HCEC 1CT (cell line): ENCODE data around the gene MCOLN3.
A peak's percentile ranks its signal among the peaks of the same experiment; 100 is the strongest.
"Not testable (repeated sequence)": the region's sequence is repeated elsewhere in the genome, so short reads cannot be mapped to it uniquely, and the experiment has no call there.

ENCODE experiments used
- DNase-seq: peaks from one replicate; pipeline ENCODE4 v3.0.0-alpha.2; 2017

The MCOLN3 gene

DNA sequence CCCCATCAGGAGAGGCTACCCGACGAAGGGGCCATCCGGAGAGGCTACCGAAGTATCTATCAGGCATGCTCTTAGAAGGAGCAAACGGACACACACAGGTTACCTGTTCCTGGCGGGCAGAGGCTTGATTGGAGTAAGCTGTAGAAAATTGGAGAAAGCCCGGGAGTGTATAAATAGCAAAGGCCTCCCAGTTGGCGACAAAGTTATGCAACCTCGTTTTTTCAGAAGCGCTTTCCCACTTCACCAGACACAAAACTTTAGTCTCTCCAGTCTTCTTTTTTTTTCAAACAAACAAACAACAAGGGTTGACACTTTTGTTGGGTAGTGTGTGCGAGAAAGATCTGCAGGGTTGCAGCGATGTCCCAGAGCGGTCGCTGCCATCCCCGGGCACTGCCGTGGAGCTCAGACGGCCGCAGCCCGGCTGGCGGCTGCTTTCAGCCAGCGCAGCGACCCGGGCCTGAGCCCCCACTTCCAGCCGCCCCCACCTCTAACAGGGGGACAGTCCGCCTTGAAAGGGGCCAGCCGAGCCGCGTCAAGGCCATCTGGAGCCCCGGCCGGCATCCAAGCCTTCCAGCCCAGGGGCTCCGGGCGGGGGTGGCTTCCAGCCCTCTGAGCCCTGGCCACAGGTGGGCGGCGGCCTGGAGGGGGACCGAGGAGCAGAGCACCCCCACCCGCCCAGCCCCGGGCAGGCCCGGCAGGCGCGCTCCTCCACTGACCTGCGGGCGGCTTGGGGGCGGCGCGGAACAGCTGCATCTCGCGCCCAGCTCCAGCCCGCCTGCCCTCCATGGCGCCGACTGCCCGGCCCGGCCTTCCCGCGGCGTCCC is 616 bp downstream of the MCOLN3 start:
- no peak for DNase-seq

DNA sequence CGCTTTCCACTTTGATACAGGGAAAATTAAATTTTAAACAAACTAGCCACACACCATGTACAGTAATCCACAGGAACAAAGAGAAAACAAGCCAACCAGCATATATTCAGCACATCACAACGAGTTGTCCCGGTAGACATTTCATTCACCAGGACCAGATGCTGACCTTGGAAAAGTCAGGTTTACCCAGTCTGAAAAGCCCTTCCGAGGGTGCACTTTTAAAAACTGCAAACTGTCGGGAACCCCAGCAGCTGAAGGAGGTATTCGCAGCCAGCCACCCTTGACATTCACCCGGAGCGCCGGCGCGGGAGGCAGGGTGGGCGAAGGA is 1.2 kb downstream of the MCOLN3 start:
- no peak for DNase-seq

DNA sequence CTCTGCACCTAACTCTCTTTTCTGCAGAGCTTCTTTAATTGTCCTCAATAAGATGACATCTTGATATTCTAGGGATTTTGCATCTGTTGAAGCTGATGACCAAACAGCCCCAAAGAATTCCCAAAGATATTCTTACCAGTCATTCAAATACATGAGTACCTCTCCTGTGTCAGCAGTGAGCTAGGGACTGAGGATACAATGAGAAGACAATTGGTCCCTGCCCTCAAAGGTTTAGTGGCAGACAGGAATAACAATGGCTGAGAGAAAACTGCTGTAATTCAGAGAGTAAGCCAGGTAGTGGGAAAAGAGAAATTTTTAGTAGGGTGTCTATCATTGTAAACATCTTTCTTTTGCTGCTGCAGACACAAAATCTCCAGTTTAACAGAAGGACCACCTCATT is 5.9 kb downstream of the MCOLN3 start:
- DNase-seq, result no peak

DNA sequence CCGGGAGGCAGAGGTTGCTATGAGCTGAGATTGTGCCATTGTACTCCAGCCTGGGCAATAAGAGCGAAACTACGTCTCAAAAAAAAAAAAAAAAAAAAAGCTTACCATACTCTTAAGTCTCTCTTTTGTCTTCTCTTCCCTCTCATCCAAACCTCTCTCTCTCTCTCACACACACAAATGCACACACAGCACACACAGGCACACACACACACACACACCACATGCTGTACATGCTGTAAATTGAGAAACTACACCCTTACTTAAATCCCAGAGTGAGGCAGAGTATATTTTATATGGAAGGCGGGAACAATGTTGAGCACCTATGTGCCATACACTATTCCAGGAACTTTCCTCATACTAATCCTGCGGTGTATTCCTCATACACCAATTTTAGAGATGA is 6.5 kb downstream of the MCOLN3 start:
- no peak for DNase-seq

DNA sequence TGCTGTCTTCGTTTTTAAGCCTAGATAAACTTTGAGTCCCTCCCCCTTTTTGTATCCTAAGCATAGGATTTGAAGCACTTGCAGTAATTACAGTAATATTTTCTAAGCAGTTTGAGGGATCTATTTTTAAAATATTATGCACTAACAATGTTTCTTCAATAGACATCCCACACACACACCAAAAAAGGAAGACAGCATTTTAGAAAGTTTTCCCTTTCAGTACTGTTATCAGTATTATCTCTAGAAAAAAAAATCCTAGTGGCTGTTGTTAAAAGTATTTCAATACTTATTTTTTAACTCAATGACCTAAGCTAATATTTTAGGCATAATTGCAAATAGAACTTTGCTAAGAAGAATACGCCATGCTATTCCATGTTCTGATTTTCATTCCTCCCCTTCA is 15.1 kb downstream of the MCOLN3 start:
- DNase-seq, result no peak

DNA sequence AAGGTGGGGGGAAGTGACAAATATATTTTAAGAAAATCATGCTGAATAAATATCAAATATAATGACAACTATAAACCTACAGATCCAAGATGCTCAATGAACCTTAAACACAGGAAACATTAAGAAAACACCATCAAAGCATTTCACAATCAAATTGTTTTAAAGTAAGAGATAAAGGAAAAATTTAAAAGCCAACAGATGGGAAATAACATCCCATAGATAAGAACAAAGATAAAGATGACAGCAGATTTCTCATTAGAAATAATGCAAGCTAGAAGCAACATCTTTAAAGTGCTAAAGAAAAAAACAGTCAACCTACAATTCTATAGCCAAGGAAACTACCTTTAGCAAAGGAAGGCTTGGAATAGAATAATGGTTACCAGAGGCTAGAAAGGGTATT is 17.8 kb downstream of the MCOLN3 start:
- DNase-seq, result no peak

DNA sequence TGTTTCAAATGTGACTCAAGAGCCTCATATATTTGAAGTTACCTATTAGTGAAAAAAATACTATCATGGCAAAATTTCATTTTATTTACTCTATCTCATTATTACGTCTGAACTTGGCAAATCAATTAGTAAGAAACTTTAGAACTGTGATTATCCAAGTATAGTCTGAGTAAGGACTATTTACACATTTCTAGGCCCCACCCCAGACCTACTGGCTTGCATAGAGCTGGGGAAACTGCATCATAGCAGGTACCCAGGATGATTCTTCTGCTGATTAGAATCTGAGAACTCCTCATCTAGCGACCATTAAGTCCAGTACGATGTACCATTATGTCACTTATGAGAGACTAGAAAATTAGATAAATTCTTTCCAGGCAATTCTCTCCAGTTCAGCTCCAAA is 20.1 kb downstream of the MCOLN3 start:
- no peak for DNase-seq

DNA sequence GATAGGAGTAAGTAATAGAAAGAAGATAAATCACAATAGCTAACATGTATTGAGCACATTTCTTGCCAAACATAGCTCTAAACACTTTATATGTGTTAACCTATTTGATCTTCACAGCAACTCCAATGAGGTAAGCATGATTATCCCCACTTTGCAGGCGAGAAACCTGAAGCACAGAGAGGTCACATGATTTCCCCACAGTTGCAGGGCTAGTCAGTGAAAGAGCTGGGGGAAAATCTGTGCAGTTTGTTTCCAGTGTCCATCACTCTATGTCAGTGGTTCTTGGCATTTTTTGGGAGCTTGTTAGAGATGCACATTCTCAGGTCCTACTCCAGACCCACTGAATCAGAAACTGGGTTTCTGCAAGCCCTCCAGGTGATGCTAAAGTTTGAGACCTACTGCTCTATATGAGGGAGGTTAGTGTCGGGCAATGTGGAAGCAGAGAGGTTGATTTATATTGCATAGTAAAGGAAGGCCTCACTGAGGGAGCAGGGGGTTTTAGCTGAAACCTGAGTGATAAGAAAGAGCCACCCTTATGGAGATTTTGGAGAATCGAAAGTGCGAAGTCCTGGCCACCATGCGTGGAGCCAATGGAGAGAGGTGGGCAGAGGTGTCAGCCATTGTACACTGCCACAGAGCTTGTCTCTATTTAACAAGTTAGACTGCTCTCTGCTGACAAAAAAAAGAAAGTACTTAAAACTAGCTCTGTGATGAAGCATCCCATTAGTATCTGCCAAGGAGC is 20.9 kb downstream of the MCOLN3 start:
- DNase-seq, result peak; percentile 41

DNA sequence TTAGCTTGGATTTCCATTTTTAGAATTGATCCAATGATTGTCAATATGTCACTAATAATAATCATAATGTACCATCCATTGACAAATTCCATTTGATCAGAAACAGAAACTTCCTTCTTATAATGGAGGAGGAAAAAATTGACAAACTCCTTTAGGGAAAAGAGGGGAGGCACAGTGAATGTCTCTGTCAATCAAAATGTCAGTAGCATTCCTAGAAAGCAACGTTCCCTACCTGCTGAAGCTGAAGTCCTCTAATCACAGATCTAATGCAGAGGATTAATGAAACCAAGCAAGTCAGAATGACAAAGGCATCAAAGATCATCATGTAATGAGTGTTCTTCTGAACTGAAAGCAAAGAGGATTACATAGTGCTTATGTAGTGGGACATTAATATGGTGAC is 22.4 kb downstream of the MCOLN3 start:
- DNase-seq, result no peak

DNA sequence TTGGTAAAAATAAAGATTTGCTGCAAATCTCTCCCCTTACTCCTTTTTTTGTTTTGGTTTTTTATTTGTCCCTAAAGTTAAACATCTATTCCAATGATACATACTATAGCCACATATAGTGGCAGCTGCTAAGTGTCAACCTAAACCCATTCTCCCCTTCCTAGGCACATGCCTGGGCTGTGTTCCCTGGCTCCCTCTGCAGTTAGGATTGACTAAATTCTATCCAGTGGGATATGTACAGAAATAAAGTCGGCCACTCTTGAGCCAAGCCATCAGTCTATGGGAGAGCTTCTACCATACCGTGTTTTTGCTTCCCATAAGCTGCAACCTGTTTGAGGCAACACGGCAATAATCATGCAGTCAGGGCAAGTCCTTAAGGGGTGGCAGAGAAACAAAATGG is 23.6 kb downstream of the MCOLN3 start:
- DNase-seq, result no peak

DNA sequence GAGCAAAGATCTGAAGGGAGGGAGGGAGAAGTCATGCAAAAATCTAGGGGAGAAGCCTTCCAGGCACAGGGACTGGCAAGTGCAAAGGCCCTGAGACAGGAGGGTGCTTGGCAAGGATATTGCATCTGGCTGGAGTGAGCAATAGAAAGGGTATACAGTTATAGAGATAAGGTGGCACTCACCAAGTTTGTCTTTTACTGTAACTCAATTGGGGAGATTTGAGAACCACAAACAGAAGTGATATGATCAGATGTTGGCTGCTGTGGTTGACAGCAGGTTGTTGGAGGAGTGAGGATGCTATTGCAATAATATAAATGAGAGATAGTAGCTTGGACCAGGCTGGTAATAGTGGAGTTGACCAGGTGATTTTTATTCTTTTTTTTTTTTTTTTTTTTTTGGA is 25.6 kb downstream of the MCOLN3 start:
- no peak for DNase-seq

DNA sequence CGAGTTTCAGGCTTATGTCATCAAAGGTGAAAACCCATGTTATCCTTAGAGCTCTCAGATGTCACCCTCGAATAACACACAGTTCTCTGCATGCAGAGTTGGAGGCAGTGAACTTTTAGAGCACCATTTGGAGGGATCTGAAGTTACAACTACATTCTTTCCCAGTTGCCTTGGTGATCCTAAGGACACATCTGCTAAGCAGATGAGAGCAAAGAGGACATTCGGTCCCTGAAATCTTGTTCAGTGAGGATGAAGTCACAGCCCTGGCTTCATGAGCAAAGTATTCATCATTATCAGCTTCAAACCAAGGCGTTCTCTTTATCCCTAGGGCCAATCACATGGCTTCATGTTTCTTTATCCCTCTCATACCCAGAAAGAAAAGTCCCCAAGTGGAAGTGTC is 28.3 kb downstream of the MCOLN3 start:
- peak; percentile 49 for DNase-seq

DNA sequence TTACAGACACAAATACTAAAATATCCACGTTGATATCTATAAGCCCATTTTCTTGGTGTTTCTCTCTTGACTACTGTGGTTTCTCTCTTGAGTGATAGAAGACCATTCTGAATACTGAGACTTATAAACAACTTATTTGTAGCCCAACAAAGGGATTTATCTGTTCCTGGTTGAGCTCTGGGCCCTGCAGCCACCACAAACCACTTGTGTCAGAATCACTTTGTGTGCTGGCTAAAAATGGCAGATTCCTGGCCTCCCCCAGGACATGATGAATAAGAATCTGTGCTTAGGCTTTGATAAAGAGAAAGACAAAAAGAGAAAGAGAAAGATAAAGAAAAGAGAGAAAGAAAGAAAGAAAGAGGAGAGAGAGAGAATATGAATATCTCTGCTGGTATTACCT is 32.5 kb downstream of the MCOLN3 start:
- no peak for DNase-seq

DNA sequence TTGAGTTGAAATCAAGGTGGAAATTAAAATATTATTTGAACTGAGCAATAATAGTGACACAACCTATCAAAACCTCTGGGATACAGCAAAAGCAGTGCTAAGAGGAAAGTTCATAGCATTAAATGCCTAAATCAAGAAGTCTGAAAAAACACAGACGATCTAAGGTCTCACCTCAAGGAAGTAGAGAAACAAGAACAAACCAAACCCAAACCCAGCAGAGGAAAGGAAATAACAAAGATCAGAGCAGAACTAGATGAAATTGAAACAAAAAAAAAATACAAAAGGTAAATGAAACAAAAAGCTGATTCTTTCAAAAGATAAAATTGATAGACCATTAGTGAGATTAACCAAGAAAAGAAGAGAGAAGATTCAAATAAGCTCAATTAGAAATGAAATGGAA is 42.7 kb downstream of the MCOLN3 start:
- DNase-seq, result not testable (repeated sequence)

DNA sequence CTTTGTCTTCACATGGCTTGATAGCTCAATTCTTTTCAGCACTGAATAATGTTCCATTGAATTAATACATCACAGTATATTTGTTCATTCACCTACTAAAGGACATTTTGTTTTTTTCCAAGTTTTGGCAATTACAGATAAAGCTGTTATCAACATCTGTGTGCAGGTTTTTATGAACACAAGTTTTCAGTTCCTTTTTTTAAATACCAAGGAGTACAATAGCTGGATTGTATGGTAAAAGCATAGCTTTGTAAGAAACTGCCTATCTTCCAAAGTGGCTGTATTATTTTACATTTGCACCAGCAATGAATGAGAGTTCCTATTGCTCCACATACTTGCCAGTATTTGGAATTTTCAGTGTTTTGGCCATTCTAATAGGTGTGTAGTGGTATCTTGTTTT is 46.6 kb downstream of the MCOLN3 start:
- DNase-seq, result no peak

DNA sequence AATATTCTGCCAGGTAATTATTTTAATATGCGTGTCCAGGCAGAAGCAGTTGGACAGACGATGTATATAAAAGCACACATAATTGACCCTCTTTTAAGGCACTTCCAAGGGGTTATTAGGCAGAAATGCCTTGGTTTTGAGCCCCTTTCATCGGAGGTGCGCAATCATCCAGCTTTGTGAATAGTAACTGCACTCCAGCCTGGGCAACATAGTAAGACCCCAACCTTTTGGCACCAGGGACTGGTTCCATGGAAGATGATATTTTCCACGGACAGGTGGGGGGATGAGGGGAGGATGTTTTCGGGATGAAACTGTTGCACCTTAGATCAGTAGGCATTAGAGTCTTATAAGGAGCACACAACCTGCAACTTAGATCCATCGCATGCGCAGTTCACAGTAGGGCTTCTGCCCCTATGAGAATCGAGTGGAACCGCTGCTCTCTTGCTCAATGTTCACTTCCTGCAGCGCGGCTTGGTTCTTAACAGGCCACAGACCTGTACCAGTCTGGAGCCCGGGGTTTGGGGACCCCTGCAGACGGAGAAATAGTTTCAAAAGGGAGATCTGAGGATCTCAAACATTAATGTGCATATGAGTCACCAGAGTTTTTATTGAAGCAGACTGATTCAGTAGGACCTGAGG is 49.5 kb downstream of the MCOLN3 start:
- DNase-seq, result no peak

DNA sequence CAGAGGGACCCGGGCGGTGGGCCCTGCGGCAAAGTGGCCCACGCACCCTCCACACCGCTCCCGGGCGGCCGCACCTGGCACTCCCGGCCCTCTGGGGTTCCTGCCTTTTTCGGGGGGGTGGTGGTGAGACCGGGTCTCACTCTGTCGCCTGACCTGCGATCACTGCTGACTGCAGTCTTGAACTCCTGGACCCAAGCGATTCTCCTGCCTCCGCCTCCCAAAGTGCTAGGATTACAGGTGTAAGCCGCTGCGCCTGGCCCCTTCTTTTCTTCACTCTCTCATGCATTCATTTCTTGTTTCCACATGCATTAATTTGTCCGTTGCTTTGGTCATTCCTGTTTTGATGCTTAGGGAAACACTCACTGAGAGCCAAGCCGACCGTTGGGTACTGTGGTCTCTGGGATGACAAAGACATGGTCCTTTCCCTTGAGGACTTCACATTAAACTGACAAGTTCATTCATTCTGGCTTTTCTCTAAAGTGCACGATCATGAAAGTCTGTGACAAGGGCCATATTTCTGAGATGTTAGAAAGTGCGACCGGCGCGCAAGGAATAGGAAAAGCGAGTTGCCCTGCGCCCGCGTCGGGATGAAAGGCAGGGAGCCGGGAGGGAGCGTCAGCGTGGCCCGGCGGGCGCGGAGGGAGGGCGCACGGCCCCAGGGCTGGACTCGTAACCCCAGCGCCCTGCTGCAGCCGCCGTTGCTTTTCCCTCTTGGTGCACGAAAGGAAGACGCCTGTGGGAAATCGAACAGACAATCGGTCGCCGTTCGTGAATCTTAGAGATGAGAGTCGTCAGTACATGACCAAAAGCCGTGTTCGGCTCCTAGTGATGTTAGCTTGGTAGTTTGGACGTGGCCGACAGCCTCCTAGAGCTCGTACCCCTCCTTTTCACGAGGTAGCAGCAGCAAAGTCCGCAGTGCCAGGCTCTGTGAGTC is 50.4 kb downstream of the MCOLN3 start:
- DNase-seq, result no peak

DNA sequence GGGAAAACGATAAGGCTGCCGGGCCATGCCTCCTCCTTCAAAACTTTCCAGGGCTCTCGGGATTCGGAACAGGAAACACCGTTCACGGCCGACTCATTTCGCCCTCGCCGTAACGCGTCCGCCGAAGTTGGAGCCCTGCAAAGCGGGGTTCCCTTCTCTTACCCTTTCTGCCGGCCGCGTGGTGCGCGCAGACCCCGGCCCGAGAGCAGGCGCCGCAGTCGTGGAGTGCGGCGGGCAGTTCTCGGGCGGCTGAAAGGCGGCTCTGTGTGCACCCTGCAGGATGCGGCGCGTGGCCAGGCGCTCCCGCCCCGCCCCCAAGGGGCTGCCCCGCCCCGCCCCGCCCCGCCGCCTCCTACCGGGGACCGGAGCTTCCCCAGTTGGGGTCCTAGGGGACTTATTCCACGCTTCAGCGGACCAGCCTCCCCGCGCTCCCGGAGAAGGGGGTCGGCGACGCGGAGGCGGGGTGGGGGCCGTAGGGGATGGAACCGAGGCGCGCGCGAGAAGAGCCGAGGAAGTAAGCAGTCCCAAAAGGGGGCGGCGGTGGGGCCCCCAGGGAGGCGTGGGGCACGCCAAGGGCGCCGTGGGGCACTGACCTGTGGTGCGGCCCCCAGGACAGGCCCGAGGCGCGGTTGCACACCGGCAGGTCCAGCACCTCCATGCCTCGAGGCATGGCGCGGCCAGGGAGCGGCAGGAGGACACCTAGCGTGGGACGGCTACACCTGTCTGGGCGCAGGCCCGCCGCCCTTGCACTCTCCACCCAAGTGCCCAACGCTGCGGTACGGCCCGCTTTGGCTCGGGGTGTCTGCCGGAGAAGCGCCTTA is 51.2 kb downstream of the MCOLN3 start, which contains the start of gene MCOLN2:
MCOLN2 (minus strand) TSS at position 268 of the 821 bp plus-strand sequence; CDS start at position 27, 241 bp downstream.
- no peak for DNase-seq

DNA sequence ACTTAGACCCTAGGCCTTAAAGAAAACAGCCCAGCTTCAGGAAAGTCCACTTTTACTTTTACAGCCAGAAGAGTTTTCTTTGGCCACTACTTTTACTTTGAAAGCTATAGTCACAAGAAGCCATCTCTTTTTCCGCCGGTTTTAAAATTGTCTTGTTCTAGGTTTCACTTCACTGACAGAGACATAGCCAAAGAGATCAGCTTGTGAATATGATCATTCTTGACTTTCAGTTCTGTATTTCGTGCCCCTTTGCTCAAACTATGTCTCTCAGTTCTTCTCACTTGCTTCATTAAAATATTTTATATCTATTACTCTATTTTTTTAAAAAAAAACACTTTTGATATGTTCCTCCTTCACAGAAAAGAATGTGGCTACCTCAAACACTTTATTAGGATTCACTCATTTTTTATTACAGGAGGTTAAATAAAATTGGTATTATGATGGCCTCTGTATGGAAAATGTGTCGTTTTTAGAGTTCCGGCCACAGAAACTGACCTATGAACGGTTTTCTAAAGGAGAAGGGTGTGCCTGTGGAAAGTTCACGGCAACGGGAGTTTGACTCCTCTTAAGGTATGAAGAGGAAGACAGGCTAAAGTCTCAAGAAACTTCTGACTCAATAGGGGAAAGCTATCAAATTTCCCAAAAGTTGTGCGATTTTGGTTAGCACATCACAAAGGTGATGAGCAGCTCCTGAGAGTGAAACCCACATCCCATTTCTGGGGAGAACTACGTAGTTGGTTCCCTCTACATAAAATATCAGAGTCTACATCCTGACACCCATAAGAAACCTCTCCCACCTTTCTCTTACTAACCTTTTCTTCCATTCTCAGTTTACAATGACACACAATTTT is 52.6 kb downstream of the MCOLN3 start:
- DNase-seq, result no peak

DNA sequence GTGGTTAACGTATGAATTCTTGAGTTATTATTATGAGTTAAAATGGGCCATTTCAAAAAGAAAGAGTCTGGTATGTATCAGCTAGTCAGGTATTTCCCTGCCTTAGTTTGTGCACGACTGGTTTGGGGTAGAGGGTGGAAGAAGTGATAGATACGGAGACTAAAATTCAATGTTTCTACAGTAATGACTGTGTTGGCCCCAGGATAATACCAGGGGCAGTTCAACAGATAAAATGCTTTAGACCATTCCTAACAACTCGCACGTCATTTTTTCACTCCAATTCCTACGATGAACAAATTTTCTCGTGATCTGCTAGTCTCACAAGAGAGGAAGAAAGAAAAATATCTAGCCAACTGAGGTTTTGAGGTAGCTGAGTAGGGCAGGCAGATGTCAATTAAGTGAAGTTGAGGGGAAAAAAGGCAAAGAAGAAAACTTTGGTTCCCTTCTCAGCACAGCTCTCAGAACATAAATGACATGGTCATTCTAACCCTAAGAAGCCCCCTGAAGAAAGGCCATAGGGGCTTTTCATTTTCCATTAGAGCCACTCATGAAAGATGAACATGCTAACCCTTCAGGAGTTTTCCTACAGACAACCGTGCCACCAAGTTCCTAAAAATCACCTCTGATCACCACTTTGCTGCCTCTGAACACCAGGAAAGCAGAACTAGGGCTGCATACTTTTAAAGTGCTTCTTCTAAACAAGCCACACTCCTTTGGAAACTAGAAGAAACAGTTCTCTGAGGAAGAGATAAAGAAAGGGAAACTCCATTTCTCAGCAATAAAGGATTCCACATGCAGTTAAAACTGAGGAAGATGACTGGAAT is 57.0 kb downstream of the MCOLN3 start:
- DNase-seq, result no peak
